ENCODE data around the gene VPS26B. TPM values are rescaled to one million over a fixed set of nuclear protein-coding genes. Genes with fewer than 3 reads are reported as not detected.
"Not testable (repeated sequence)": the region's sequence is repeated elsewhere in the genome, so short reads cannot be mapped to it uniquely, and the experiment has no call there.

Gene VPS26B
- total RNA-seq, result 36.5 TPM

GRCh38 chr11:134223836-134224709 lies at the start of gene VPS26B, which contains the start of gene NCAPD3:
Gene VPS26B, plus strand, starts transcription at chr11:134224671. Its CDS starts 452 bp downstream, at chr11:134225123.
Gene NCAPD3, minus strand, starts transcription at chr11:134223967. Its CDS starts 41 bp downstream, at chr11:134223926.
- H3K4me1 ChIP-seq (ENCODE audit: insufficient read depth, low read length), result peaks cover 43% of the 10 kb centered on the region
- no peaks in the 10 kb centered on the region for H3K27me3 ChIP-seq (ENCODE audit: insufficient read depth, low read length)
- H3K4me3 ChIP-seq (ENCODE audit: low read length), result peak within 1 kb of the TSS; percentile 99
- no peaks in the 10 kb centered on the region for H3K9me3 ChIP-seq (ENCODE audit: low read depth, low read length)

- Histone ChIP-seq H3K4me1 (ENCODE audit: insufficient read depth, low read length) (no peaks in the 10 kb centered on the region), H3K4me3 (ENCODE audit: low read length) (no peak overlapping the region), H3K9me3 (ENCODE audit: low read depth, low read length) (no peaks in the 10 kb centered on the region), H3K27me3 (ENCODE audit: insufficient read depth, low read length) (no peaks in the 10 kb centered on the region)
Observed at GRCh38 chr11:134176284-134176683, 48.2 kb upstream of the VPS26B start.

- Histone ChIP-seq H3K9me3 (ENCODE audit: low read depth, low read length) (no peaks in the 10 kb centered on the region), H3K4me1 (ENCODE audit: insufficient read depth, low read length) (no peaks in the 10 kb centered on the region), H3K4me3 (ENCODE audit: low read length) (no peak overlapping the region), H3K27me3 (ENCODE audit: insufficient read depth, low read length) (no peaks in the 10 kb centered on the region)
Observed at GRCh38 chr11:134178032-134178674, 46.3 kb upstream of the VPS26B start.

GRCh38 chr11:134181707-134182106 lies 42.8 kb upstream of the VPS26B start:
- H3K4me1 ChIP-seq (ENCODE audit: insufficient read depth, low read length), result no peaks in the 10 kb centered on the region

GRCh38 chr11:134188092-134188491 lies 36.4 kb upstream of the VPS26B start:
- H3K27me3 ChIP-seq (ENCODE audit: insufficient read depth, low read length); H3K9me3 ChIP-seq (ENCODE audit: low read depth, low read length); H3K4me1 ChIP-seq (ENCODE audit: insufficient read depth, low read length); H3K4me3 ChIP-seq (ENCODE audit: low read length): not testable (repeated sequence)

More at GRCh38 chr11:134181707-134182106, 42.8 kb upstream of the VPS26B start:
- H3K4me3 ChIP-seq (ENCODE audit: low read length), result no peak overlapping the region
- no peaks in the 10 kb centered on the region for H3K9me3 ChIP-seq (ENCODE audit: low read depth, low read length)
- H3K27me3 ChIP-seq (ENCODE audit: insufficient read depth, low read length), result no peaks in the 10 kb centered on the region

GRCh38 chr11:134196756-134197155 lies 27.7 kb upstream of the VPS26B start:
- Histone ChIP-seq H3K27me3 (ENCODE audit: insufficient read depth, low read length) (no peaks in the 10 kb centered on the region), H3K4me1 (ENCODE audit: insufficient read depth, low read length) (no peaks in the 10 kb centered on the region), H3K4me3 (ENCODE audit: low read length) (no peak overlapping the region), H3K9me3 (ENCODE audit: low read depth, low read length) (no peaks in the 10 kb centered on the region)

GRCh38 chr11:134199531-134199930 lies 24.9 kb upstream of the VPS26B start:
- H3K9me3 ChIP-seq (ENCODE audit: low read depth, low read length), result no peaks in the 10 kb centered on the region

GRCh38 chr11:134200688-134201087 lies 23.8 kb upstream of the VPS26B start:
- Histone ChIP-seq H3K27me3 (ENCODE audit: insufficient read depth, low read length) (no peaks in the 10 kb centered on the region), H3K9me3 (ENCODE audit: low read depth, low read length) (no peaks in the 10 kb centered on the region), H3K4me1 (ENCODE audit: insufficient read depth, low read length) (no peaks in the 10 kb centered on the region), H3K4me3 (ENCODE audit: low read length) (no peak overlapping the region)

More at GRCh38 chr11:134199531-134199930, 24.9 kb upstream of the VPS26B start:
- Histone ChIP-seq H3K4me3 (ENCODE audit: low read length) (no peak overlapping the region), H3K27me3 (ENCODE audit: insufficient read depth, low read length) (no peaks in the 10 kb centered on the region), H3K4me1 (ENCODE audit: insufficient read depth, low read length) (no peaks in the 10 kb centered on the region)

GRCh38 chr11:134202661-134203060 lies 21.8 kb upstream of the VPS26B start:
- Histone ChIP-seq H3K27me3 (ENCODE audit: insufficient read depth, low read length) (no peaks in the 10 kb centered on the region), H3K9me3 (ENCODE audit: low read depth, low read length) (no peaks in the 10 kb centered on the region), H3K4me1 (ENCODE audit: insufficient read depth, low read length) (no peaks in the 10 kb centered on the region), H3K4me3 (ENCODE audit: low read length) (no peak overlapping the region)

GRCh38 chr11:134205729-134206128 lies 18.7 kb upstream of the VPS26B start:
- Histone ChIP-seq H3K4me1 (ENCODE audit: insufficient read depth, low read length) (no peaks in the 10 kb centered on the region), H3K9me3 (ENCODE audit: low read depth, low read length) (no peaks in the 10 kb centered on the region), H3K4me3 (ENCODE audit: low read length) (no peak overlapping the region)

GRCh38 chr11:134206185-134206584 lies 18.3 kb upstream of the VPS26B start:
- H3K9me3 ChIP-seq (ENCODE audit: low read depth, low read length), result no peaks in the 10 kb centered on the region
- no peaks in the 10 kb centered on the region for H3K27me3 ChIP-seq (ENCODE audit: insufficient read depth, low read length)
- no peaks in the 10 kb centered on the region for H3K4me1 ChIP-seq (ENCODE audit: insufficient read depth, low read length)
- H3K4me3 ChIP-seq (ENCODE audit: low read length), result no peak overlapping the region

More at GRCh38 chr11:134205729-134206128, 18.7 kb upstream of the VPS26B start:
- no peaks in the 10 kb centered on the region for H3K27me3 ChIP-seq (ENCODE audit: insufficient read depth, low read length)

- Histone ChIP-seq H3K4me1 (ENCODE audit: insufficient read depth, low read length) (no peaks in the 10 kb centered on the region), H3K27me3 (ENCODE audit: insufficient read depth, low read length) (no peaks in the 10 kb centered on the region), H3K4me3 (ENCODE audit: low read length) (no peak overlapping the region), H3K9me3 (ENCODE audit: low read depth, low read length) (no peaks in the 10 kb centered on the region)
Observed at GRCh38 chr11:134207538-134208239, 16.8 kb upstream of the VPS26B start.

GRCh38 chr11:134215836-134216235 lies 8.6 kb upstream of the VPS26B start:
- Histone ChIP-seq H3K4me3 (ENCODE audit: low read length) (no peak overlapping the region), H3K4me1 (ENCODE audit: insufficient read depth, low read length) (no peaks in the 10 kb centered on the region), H3K27me3 (ENCODE audit: insufficient read depth, low read length) (no peaks in the 10 kb centered on the region), H3K9me3 (ENCODE audit: low read depth, low read length) (no peaks in the 10 kb centered on the region)

- H3K27me3 ChIP-seq (ENCODE audit: insufficient read depth, low read length), result no peaks in the 10 kb centered on the region
- H3K9me3 ChIP-seq (ENCODE audit: low read depth, low read length), result no peaks in the 10 kb centered on the region
- no peak overlapping the region for H3K4me3 ChIP-seq (ENCODE audit: low read length)
Observed at GRCh38 chr11:134216816-134217215, 7.7 kb upstream of the VPS26B start.

GRCh38 chr11:134223121-134223520 lies 1.4 kb upstream of the VPS26B start:
- Histone ChIP-seq H3K9me3 (ENCODE audit: low read depth, low read length) (no peaks in the 10 kb centered on the region), H3K4me1 (ENCODE audit: insufficient read depth, low read length) (peaks cover 37% of the 10 kb centered on the region), H3K4me3 (ENCODE audit: low read length) (peak overlapping the region; percentile 99), H3K27me3 (ENCODE audit: insufficient read depth, low read length) (no peaks in the 10 kb centered on the region)

More at GRCh38 chr11:134216816-134217215, 7.7 kb upstream of the VPS26B start:
- H3K4me1 ChIP-seq (ENCODE audit: insufficient read depth, low read length), result no peaks in the 10 kb centered on the region
